Ascending aorta (tissue), 2 donors: Measurements from ENCODE around the gene C10orf105. TPM values are rescaled to one million over a fixed set of nuclear protein-coding genes. Genes with fewer than 3 reads are reported as not detected.

Experiments used
- DNase-seq, 2 donors: peaks; one replicate each; pipeline ENCODE4 v3.0.0-alpha.2; 2019; ENCODE audit warnings: low spot score in 2 of 2
- H3K27ac ChIP-seq, 2 donors: fragments of 200-600 bp; sonication (generic); one replicate each; pipeline ENCODE4 v1.5.1; 2016 to 2017; ENCODE audit warnings: mild to moderate bottlenecking in 1 of 2
- H3K27me3 ChIP-seq: fragments of 200-600 bp; sonication (generic); one replicate; pipeline ENCODE4 v1.5.1; 2017
- H3K36me3 ChIP-seq, 2 donors: fragments of 200-600 bp; sonication (generic); one replicate each; pipeline ENCODE4 v1.5.1; 2016
- H3K4me1 ChIP-seq, 2 donors: fragments of 200-600 bp; sonication (generic); one replicate each; pipeline ENCODE4 v1.5.1; 2016 to 2017; ENCODE audit warnings: mild to moderate bottlenecking in 1 of 2
- H3K4me3 ChIP-seq, 2 donors: fragments of 200-600 bp; sonication (generic); one replicate each; pipeline ENCODE4 v1.5.1; 2016 to 2017; ENCODE audit warnings: mild to moderate bottlenecking in 1 of 2
- H3K9me3 ChIP-seq, 2 donors: fragments of 200-600 bp; sonication (generic); one replicate each; pipeline ENCODE4 v1.5.1; 2016
- intact Hi-C: fragments of 100-400 bp; cut with DNase I; formaldehyde crosslinking; loops from one replicate; pipeline ENCODE4 v1.15.1; 2023
- total RNA-seq: library from RNA; depleted of rRNA; stranded (reverse); fragments of >200 nt; gene quantifications from one replicate; pipeline ENCODE4 v1.1.0, GENCODE V29; 2016
- TF ChIP-seq, protein P1 (sequence below), 3 experiments: fragments of 200-600 bp in 2 of 3; fragments of 450-650 bp in 1 of 3; sonication (generic) in 2 of 3; IDR thresholded peaks; one replicate each; pipeline ENCODE4 v1.5.1; 2016 to 2019; ENCODE audit warnings: antibody characterized with exemption in 3 of 3, mild to moderate bottlenecking in 1 of 3, moderate library complexity in 1 of 3

The C10orf105 gene
- total RNA-seq, 1 donor from 2014 or later, result not detected

DNA sequence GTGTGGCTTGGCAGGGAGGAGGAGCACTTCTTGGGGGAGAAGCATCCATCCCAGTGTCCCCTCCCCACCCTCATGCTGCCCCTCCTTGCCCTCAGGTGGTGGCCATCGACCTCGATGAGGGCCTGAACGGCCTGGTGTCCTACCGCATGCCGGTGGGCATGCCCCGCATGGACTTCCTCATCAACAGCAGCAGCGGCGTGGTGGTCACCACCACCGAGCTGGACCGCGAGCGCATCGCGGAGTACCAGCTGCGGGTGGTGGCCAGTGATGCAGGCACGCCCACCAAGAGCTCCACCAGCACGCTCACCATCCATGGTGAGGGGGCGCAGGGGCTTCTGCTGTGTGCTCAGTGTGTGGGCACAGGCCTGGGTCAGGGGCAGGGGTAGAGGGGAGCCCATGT lies 14.8 kb downstream of the C10orf105 start:
- intact Hi-C loops, result no loop called here
- Histone ChIP-seq H3K4me1 (no peaks in the 10 kb centered on the region), H3K27me3 (no peaks in the 10 kb centered on the region), H3K36me3 (no peaks in the 10 kb centered on the region), H3K27ac (no peak overlapping the region), H3K4me3 (no peak overlapping the region), H3K9me3 (no peaks in the 10 kb centered on the region)
- TF ChIP-seq, protein P1, sequence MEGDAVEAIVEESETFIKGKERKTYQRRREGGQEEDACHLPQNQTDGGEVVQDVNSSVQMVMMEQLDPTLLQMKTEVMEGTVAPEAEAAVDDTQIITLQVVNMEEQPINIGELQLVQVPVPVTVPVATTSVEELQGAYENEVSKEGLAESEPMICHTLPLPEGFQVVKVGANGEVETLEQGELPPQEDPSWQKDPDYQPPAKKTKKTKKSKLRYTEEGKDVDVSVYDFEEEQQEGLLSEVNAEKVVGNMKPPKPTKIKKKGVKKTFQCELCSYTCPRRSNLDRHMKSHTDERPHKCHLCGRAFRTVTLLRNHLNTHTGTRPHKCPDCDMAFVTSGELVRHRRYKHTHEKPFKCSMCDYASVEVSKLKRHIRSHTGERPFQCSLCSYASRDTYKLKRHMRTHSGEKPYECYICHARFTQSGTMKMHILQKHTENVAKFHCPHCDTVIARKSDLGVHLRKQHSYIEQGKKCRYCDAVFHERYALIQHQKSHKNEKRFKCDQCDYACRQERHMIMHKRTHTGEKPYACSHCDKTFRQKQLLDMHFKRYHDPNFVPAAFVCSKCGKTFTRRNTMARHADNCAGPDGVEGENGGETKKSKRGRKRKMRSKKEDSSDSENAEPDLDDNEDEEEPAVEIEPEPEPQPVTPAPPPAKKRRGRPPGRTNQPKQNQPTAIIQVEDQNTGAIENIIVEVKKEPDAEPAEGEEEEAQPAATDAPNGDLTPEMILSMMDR (IDR thresholded peaks at IDR 0.05), result no peak
- DNase-seq, result no peak

DNA sequence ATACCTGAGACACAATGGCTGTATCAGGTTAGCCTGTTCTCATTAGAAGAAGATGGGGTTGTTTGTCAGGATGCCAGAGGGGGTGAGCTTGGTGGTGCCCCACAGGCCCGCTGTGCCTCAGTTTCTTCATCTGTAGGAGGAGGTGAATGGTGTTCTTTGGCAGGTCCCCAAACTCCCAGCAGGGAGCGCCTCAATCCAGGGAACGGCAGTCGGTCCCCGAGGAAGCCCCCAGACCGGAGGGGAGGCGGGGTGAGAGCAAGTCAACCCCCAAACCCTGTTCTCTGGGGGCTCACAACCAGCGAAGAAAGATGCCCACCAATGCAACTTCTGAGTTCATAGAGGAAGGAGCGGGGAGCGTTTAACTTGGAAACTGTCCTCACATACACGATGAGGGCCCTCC lies 16.0 kb downstream of the C10orf105 start:
- DNase-seq, result no peak
- intact Hi-C loops, result no loop called here

DNA sequence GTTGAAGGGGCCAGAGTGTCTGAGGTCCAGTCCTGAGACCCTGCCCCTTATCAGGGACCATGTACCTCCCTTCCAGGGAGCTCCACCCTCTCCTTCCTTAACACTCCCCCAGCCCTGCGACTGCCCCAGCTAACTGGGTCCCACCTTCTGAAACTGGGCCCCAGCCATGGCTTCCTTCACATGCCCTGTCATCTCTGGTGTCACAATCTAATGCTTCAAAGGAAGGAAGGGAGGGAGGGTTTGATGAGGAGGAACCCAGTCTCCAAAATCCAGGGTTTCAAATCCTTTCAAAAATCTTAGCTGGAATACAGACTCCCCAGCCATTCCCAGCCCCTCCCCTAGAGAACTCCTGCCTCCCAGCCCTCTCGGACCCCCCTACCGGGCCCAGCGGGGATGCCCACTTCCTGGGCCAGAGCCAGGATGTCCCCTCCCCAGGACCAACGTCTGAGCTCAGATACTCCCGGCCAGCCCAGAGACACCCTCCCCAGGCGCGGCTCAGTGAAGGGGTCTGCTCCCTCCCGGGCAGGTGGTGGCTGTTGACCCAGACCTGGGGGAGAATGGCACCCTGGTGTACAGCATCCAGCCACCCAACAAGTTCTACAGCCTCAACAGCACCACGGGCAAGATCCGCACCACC lies 18.0 kb downstream of the C10orf105 start:
- no peak overlapping the region for H3K4me3 ChIP-seq
- H3K27ac ChIP-seq, result no peak overlapping the region
- no peaks in the 10 kb centered on the region for H3K36me3 ChIP-seq
- no peaks in the 10 kb centered on the region for H3K9me3 ChIP-seq
- H3K4me1 ChIP-seq, result no peaks in the 10 kb centered on the region
- TF ChIP-seq, protein P1 (IDR thresholded peaks at IDR 0.05), result no peak
- no peaks in the 10 kb centered on the region for H3K27me3 ChIP-seq
- intact Hi-C loops, result no loop called here
- DNase-seq, result no peak

More for the DNA sequence above, 16.0 kb downstream of the C10orf105 start:
- TF ChIP-seq, protein P1 (IDR thresholded peaks at IDR 0.05), result no peak
- H3K9me3 ChIP-seq, result no peaks in the 10 kb centered on the region
- H3K4me1 ChIP-seq, result no peaks in the 10 kb centered on the region
- no peaks in the 10 kb centered on the region for H3K27me3 ChIP-seq
- no peaks in the 10 kb centered on the region for H3K36me3 ChIP-seq
- H3K4me3 ChIP-seq, result no peak overlapping the region
- H3K27ac ChIP-seq, result no peak overlapping the region

DNA sequence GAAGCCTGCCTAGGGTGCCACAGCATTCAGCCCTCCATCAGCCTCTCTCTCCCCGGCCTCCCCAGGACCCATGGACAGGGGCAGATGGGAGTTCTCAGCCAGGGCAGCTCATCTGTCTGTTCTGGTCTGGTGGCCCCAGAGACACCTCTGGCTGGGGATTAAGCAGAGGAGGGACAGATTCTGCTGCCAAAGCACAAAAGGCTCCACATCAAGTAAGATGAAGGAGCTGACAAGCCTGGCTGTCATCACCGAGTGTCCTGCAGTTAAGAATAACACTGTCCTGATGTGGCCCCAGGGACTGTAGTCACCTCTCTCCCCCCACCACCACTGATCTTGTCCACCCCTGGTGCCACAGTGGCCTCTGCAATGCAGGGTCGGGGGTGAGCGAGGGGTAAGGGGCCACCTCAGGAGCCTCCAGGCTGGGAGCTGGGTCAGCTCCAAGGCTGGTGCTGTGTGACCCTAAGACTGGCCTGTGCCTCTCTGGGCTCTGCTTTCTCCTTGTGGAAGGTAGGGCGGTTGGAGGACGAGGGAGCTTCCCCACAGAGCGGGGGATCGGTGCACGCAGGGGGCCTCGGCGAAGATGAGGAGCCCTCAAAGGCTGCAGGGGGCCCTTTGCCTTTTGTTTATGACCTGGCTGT lies 18.7 kb downstream of the C10orf105 start:
- intact Hi-C loops, result no loop called here
- Histone ChIP-seq H3K27me3 (no peaks in the 10 kb centered on the region), H3K9me3 (no peaks in the 10 kb centered on the region), H3K4me3 (no peak overlapping the region), H3K27ac (no peak overlapping the region), H3K4me1 (no peaks in the 10 kb centered on the region), H3K36me3 (no peaks in the 10 kb centered on the region)
- TF ChIP-seq, protein P1 (IDR thresholded peaks at IDR 0.05), result no peak
- DNase-seq, result no peak

DNA sequence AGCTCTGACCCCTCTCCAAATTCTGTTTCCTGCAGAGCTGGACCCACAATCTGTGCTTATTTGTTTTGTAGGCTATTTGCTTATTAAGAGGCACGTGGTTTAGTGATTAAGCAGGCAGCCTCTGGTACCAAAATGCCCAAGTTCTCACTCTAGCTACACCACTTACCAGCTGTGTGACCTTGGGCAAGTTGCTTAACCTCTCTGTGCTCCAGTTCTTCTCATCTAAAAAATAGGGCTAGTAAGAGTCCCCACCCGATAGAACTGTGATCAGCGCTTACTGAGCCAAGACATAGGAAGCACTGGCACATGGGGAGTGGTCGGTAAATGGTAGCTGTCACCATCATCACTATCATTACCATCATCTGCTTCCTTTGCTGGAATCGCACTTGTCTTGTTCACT lies 20.8 kb downstream of the C10orf105 start:
- intact Hi-C loops, result no loop called here

More for the DNA sequence above, 20.8 kb downstream of the C10orf105 start:
- Histone ChIP-seq H3K4me1 (no peaks in the 10 kb centered on the region), H3K9me3 (no peaks in the 10 kb centered on the region), H3K27me3 (no peaks in the 10 kb centered on the region), H3K36me3 (no peaks in the 10 kb centered on the region), H3K4me3 (no peak overlapping the region), H3K27ac (no peak overlapping the region)
- TF ChIP-seq, protein P1 (IDR thresholded peaks at IDR 0.05), result no peak
- no peak for DNase-seq
